Measurements from ENCODE around the gene INTU.

Gene INTU

DNA sequence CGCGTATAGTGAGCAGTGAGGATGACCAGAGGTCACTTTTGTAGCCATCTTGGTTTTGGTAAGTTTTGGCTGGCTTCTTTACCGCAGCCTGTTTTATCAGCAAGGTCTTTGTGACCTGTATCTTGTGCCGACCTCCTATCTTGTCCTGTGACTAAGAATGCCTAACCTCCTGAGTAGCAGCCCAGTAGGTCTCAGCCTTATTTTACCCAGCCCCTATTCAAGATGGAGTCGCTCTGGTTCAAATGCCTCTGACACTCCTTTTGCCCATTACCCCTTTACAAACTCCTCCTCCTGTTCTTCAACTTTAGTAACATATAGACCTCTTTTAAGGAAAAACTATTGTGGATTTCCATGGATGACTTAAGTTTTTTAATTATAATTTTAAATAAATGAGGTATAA lies 2.6 kb upstream of the INTU start:
- Histone ChIP-seq H3K79me2 (ENCODE audit: low read length) (no peaks in the 10 kb centered on the region), H3K27me3 (ENCODE audit: low read depth, low read length) (peaks cover 20% of the 10 kb centered on the region), H3K4me1 (ENCODE audit: low read length) (no peaks in the 10 kb centered on the region), H3K27ac (ENCODE audit: low read length) (no peak overlapping the region), H2AFZ (ENCODE audit: low read depth, low read length) (no peak overlapping the region), H3K36me3 (replicated peaks; ENCODE audit: low read depth, low read length) (no peaks in the 10 kb centered on the region), H3K4me2 (ENCODE audit: low read length) (no peak overlapping the region), H4K20me1 (ENCODE audit: insufficient read depth, low read length) (no peaks in the 10 kb centered on the region), H3K4me3 (ENCODE audit: low read length) (no peak overlapping the region), H3K9ac (ENCODE audit: low read length) (no peak overlapping the region), H3K9me3 (ENCODE audit: insufficient read depth, low read length) (no peaks in the 10 kb centered on the region)
- TF ChIP-seq, protein P1, sequence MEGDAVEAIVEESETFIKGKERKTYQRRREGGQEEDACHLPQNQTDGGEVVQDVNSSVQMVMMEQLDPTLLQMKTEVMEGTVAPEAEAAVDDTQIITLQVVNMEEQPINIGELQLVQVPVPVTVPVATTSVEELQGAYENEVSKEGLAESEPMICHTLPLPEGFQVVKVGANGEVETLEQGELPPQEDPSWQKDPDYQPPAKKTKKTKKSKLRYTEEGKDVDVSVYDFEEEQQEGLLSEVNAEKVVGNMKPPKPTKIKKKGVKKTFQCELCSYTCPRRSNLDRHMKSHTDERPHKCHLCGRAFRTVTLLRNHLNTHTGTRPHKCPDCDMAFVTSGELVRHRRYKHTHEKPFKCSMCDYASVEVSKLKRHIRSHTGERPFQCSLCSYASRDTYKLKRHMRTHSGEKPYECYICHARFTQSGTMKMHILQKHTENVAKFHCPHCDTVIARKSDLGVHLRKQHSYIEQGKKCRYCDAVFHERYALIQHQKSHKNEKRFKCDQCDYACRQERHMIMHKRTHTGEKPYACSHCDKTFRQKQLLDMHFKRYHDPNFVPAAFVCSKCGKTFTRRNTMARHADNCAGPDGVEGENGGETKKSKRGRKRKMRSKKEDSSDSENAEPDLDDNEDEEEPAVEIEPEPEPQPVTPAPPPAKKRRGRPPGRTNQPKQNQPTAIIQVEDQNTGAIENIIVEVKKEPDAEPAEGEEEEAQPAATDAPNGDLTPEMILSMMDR (IDR thresholded peaks at IDR 0.05; ENCODE audit: low read depth, low read length): no peak
- TF ChIP-seq EZH2phosphoT487 (IDR thresholded peaks at IDR 0.05; ENCODE audit: low read depth): no peak

DNA sequence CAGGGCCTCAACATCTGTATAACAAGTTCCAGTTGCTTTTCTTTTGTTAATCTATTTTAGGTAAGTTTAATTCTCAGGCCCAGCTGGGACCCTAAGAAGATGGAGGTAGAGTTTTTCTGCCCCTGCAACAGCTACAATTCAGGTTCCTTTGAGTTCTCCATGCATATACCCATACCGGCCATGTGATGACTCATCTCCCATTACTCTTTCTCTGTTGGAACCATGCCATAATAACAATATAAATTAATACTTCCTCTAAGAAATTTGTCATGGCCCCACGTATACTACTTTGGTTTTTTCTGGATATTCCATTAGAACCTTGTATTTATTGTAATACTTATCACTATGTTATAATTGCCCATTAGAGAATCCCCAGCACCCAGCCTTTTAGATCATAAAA lies 1.3 kb upstream of the INTU start:
- Histone ChIP-seq H3K9me3 (ENCODE audit: insufficient read depth, low read length) (no peaks in the 10 kb centered on the region), H2AFZ (ENCODE audit: low read depth, low read length) (no peak overlapping the region), H3K36me3 (replicated peaks; ENCODE audit: low read depth, low read length) (no peaks in the 10 kb centered on the region), H3K9ac (ENCODE audit: low read length) (no peak overlapping the region), H3K4me3 (ENCODE audit: low read length) (no peak overlapping the region), H3K4me2 (ENCODE audit: low read length) (no peak overlapping the region), H3K4me1 (ENCODE audit: low read length) (no peaks in the 10 kb centered on the region), H3K27me3 (ENCODE audit: low read depth, low read length) (peaks cover 13% of the 10 kb centered on the region; the same call in 1 of the 2 replicates), H3K79me2 (ENCODE audit: low read length) (no peaks in the 10 kb centered on the region), H4K20me1 (ENCODE audit: insufficient read depth, low read length) (no peaks in the 10 kb centered on the region), H3K27ac (ENCODE audit: low read length) (no peak overlapping the region)
- TF ChIP-seq EZH2phosphoT487 (IDR thresholded peaks at IDR 0.05; ENCODE audit: low read depth): no peak
- TF ChIP-seq, protein P1 (IDR thresholded peaks at IDR 0.05; ENCODE audit: low read depth, low read length): no peak

GRCh38 chr4:127634181-127634580 lies 1.4 kb downstream of the INTU start:
- no peaks in the 10 kb centered on the region for H4K20me1 ChIP-seq (ENCODE audit: insufficient read depth, low read length)
- H3K27ac ChIP-seq (ENCODE audit: low read length): no peak overlapping the region
- H3K27me3 ChIP-seq (ENCODE audit: low read depth, low read length): peaks cover 17% of the 10 kb centered on the region
- no peak overlapping the region for H2AFZ ChIP-seq (ENCODE audit: low read depth, low read length)
- TF ChIP-seq, protein P1 (IDR thresholded peaks at IDR 0.05; ENCODE audit: low read depth, low read length): no peak
- TF ChIP-seq EZH2phosphoT487 (IDR thresholded peaks at IDR 0.05; ENCODE audit: low read depth): no peak
- no peak overlapping the region for H3K4me3 ChIP-seq (ENCODE audit: low read length)
- no peak overlapping the region for H3K9ac ChIP-seq (ENCODE audit: low read length)
- no peak overlapping the region for H3K4me2 ChIP-seq (ENCODE audit: low read length)
- H3K36me3 ChIP-seq (replicated peaks; ENCODE audit: low read depth, low read length): no peaks in the 10 kb centered on the region
- H3K79me2 ChIP-seq (ENCODE audit: low read length): no peaks in the 10 kb centered on the region
- no peaks in the 10 kb centered on the region for H3K4me1 ChIP-seq (ENCODE audit: low read length)
- H3K9me3 ChIP-seq (ENCODE audit: insufficient read depth, low read length): no peaks in the 10 kb centered on the region

DNA sequence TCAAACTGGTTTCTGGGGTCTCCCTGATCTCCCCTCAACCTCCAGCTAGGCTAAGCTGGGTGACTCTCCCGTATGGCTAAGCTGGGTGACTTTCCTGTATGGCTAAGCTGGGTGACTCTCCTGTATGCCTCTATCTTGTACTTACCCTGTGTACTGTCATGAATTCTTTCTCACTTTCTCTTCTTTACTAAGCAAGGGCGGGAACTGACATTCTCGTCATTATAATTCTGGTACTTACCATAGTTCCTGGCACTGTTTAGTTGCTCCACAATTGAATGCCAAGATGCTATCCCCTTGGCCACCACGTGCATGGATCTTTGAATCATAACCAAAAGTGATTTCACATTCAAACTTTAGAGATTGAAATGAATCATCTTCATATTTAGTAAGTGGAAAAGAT lies 8.8 kb downstream of the INTU start:
- H3K9me3 ChIP-seq (ENCODE audit: insufficient read depth, low read length): no peaks in the 10 kb centered on the region
- H2AFZ ChIP-seq (ENCODE audit: low read depth, low read length): no peak overlapping the region
- H3K9ac ChIP-seq (ENCODE audit: low read length): no peak overlapping the region
- no peak overlapping the region for H3K4me3 ChIP-seq (ENCODE audit: low read length)
- TF ChIP-seq EZH2phosphoT487 (IDR thresholded peaks at IDR 0.05; ENCODE audit: low read depth): no peak
- TF ChIP-seq, protein P1 (IDR thresholded peaks at IDR 0.05; ENCODE audit: low read depth, low read length): no peak
- no peak overlapping the region for H3K4me2 ChIP-seq (ENCODE audit: low read length)
- H3K36me3 ChIP-seq (replicated peaks; ENCODE audit: low read depth, low read length): no peaks in the 10 kb centered on the region
- no peaks in the 10 kb centered on the region for H3K4me1 ChIP-seq (ENCODE audit: low read length)
- no peak overlapping the region for H3K27ac ChIP-seq (ENCODE audit: low read length)
- peaks cover 16% of the 10 kb centered on the region for H3K27me3 ChIP-seq (ENCODE audit: low read depth, low read length)
- no peaks in the 10 kb centered on the region for H3K79me2 ChIP-seq (ENCODE audit: low read length)
- H4K20me1 ChIP-seq (ENCODE audit: insufficient read depth, low read length): no peaks in the 10 kb centered on the region

Measured in OCI-LY3 (cell line).